Pancreas (tissue), 10 donors: Measurements from ENCODE around the gene RUBCN. TPM values are rescaled to one million over a fixed set of nuclear protein-coding genes. Genes with fewer than 3 reads are reported as not detected.

Experiments used
- ATAC-seq, 4 donors: fragments of 200-7000 bp; cut with Tn5 transposase; one replicate each; pipeline versions ENCODE4 v1.8.0 to v1.9.1; 2020; ENCODE audit warnings: mild to moderate bottlenecking in 4 of 4, moderate library complexity in 4 of 4
- DNase-seq, 6 donors: peaks; one replicate each; pipeline ENCODE4 v3.0.0-alpha.2; 2020
- FAIRE-seq: peaks from 2 replicates; lab custom pipeline; 2012; peaks lifted over from hg19 to GRCh38; lab: Jason Lieb, UNC
- H3K27ac ChIP-seq, 4 donors: fragments of 200-600 bp; sonication (generic); 1 replicate in 3 of 4; 2 replicates in 1 of 4; pipeline versions ENCODE4 v1.5.0 to v1.8.0; 2020
- H3K27me3 ChIP-seq, 4 donors: fragments of 200-600 bp; one replicate each; pipeline ENCODE4 v1.8.0; 2021
- H3K36me3 ChIP-seq, 3 donors: fragments of 200-600 bp; sonication (generic) in 1 of 3; one replicate each; pipeline versions ENCODE4 v1.5.0 to v1.8.0; 2020 to 2021
- H3K4me1 ChIP-seq, 3 donors: fragments of 200-600 bp; one replicate each; pipeline ENCODE4 v1.8.0; 2021
- H3K4me3 ChIP-seq, 4 donors: fragments of 200-600 bp; sonication (generic) in 2 of 4; one replicate each; pipeline versions ENCODE4 v1.5.0 to v1.8.0; 2020 to 2021
- H3K9me3 ChIP-seq, 4 donors: fragments of 200-600 bp; one replicate each; pipeline ENCODE4 v1.8.0; 2021
- WGBS, 2 donors: extraction: QIAGEN DNeasy Blood & Tissue Kit; methylation state at CpG; one replicate each; pipeline ENCODE4 v1.1.7; 2013; 5-methylcytosine and 5-hydroxymethylcytosine counted together
- intact Hi-C, 3 donors: fragments of 100-400 bp; cut with DNase I; formaldehyde crosslinking; loops; one replicate each; pipeline versions ENCODE4 v1.11.1 to v1.14.2; 2022
- polyA plus RNA-seq, 2 donors: library from polyadenylated mRNA; stranded (reverse); fragments of 200-250 nt; gene quantifications; one replicate each; pipeline ENCODE4 v1.2.3, GENCODE V29; 2013
- total RNA-seq, 6 donors: library from RNA; stranded (reverse); fragmentation: NEBNext Ultra II Directional in 4 of 6; extraction: Animal tissue kit (Norgen Biotek cat#: 25700) in 4 of 6; gene quantifications; one replicate each; pipeline versions ENCODE4 v1.2.1 to v1.2.4, GENCODE V29; 2021 to 2023
- TF ChIP-seq, protein P1 (sequence below), 4 donors: fragments of 200-600 bp; sonication (generic) in 3 of 4; IDR thresholded peaks; one replicate each; pipeline versions ENCODE4 v1.5.0 to v1.8.0; 2021; ENCODE audit warnings: antibody characterized with exemption in 4 of 4
- donor health status: healthy with polysubstance abuse.
- donor health status: DM: no; HTN: no; CAD: no; lungs with moderate emphysema.
- donor health status: DM: no; HTN: no; CAD: no.
- donor health status: control.
- donor health status: control.
- donor health status: Bipolar disorder and iron deficiency.
- donor health status: DM: yes; HTN: yes; CAD: no.
- donor health status: DM: no; HTN: no; CAD: no.
- donor health status: DM: no; HTN: no; CAD: no.
- donor health status: DM: yes; HTN: yes; CAD: no.

The RUBCN gene
- total and polyA plus RNA-seq, 8 donors, result 8.6 to 14.1 (median 13.0) TPM

DNA sequence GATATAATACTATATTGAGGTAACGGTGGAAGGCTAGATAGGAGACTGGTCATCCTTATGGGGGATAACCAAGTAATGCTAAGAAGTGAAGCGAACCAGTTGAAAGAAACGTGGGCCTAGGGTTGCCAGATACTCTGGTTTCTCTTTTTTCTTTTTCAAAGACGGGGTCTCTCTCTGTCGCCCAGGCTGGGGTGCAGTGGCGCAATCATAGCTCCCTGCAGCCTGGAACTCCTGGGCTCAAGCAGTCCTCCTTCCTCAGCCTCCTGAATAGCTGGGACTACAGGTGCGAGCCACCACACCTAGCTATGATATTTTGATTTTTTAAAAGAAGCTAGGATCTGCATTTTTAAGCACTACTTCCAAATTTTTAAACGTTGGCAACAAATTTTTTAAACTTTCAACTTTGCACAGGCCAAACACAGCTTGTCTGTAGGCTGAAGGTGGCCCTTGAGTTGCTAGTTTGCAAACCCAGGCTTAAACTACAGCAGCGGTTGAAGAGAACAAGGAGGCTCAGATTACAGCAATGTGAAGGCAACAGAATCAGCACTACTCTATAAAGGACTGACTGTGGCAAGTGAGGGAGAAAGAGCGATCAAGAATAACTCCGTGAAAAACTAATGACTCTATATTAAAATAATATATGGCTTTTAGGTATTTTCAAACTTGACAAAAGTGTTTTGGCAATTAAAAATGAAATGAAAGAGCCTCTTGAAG lies 1.2 kb upstream of the RUBCN start:
- H3K4me1 ChIP-seq, result peaks cover 0 to 5% (median 0%) of the 10 kb centered on the region in 3 donors
- intact Hi-C loops, result no loop called here
- WGBS, 2 donors, result 56 to 67% methylated on average over 11 of the region's 11 CpGs
- H3K9me3 ChIP-seq, result no peaks in the 10 kb centered on the region
- no peak for ATAC-seq
- H3K4me3 ChIP-seq, result peak overlapping the region in 2 of 4 donors; percentile 74 to 84
- H3K36me3 ChIP-seq, result no peaks in the 10 kb centered on the region
- TF ChIP-seq, protein P1, sequence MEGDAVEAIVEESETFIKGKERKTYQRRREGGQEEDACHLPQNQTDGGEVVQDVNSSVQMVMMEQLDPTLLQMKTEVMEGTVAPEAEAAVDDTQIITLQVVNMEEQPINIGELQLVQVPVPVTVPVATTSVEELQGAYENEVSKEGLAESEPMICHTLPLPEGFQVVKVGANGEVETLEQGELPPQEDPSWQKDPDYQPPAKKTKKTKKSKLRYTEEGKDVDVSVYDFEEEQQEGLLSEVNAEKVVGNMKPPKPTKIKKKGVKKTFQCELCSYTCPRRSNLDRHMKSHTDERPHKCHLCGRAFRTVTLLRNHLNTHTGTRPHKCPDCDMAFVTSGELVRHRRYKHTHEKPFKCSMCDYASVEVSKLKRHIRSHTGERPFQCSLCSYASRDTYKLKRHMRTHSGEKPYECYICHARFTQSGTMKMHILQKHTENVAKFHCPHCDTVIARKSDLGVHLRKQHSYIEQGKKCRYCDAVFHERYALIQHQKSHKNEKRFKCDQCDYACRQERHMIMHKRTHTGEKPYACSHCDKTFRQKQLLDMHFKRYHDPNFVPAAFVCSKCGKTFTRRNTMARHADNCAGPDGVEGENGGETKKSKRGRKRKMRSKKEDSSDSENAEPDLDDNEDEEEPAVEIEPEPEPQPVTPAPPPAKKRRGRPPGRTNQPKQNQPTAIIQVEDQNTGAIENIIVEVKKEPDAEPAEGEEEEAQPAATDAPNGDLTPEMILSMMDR (IDR thresholded peaks at IDR 0.05), result no peak
- FAIRE-seq, result no peak
- H3K27ac ChIP-seq, result peak overlapping the region in 2 of 4 donors; percentile 80 to 81
- no peaks in the 10 kb centered on the region for H3K27me3 ChIP-seq
- DNase-seq, result no peak

DNA sequence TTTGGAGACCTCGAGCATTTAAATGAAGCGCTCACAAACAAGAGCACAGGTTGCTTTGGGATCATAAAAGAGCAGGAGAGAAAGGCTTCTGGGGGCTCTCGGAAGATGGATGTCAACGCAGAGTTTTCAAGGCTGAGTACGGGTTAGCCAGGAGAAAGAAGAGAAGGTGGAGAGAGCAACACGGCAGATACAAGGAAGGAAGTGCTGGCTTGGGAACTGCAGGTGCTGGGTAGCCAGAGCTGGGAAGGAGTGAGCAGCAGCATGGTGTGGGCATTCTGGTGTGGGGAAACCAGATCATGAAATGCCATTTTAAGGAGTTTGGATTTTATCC lies 580 bp upstream of the RUBCN start:
- DNase-seq (no peak), FAIRE-seq (no peak), ATAC-seq (peak in 3 of 4 donors; percentile 17 to 44 (median 43))
- WGBS, 2 donors, result 0 to 1% methylated on average over 6 of the region's 6 CpGs
- peak overlapping the region; percentile 42 to 81 (median 64) for H3K27ac ChIP-seq
- H3K4me3 ChIP-seq, result peak overlapping the region; percentile 74 to 95 (median 89)
- no peaks in the 10 kb centered on the region for H3K36me3 ChIP-seq
- TF ChIP-seq, protein P1 (IDR thresholded peaks at IDR 0.05), result no peak
- peaks cover 0 to 5% (median 0%) of the 10 kb centered on the region in 3 donors for H3K4me1 ChIP-seq
- intact Hi-C loops, result no loop called here
- H3K27me3 ChIP-seq, result no peaks in the 10 kb centered on the region
- no peaks in the 10 kb centered on the region for H3K9me3 ChIP-seq

DNA sequence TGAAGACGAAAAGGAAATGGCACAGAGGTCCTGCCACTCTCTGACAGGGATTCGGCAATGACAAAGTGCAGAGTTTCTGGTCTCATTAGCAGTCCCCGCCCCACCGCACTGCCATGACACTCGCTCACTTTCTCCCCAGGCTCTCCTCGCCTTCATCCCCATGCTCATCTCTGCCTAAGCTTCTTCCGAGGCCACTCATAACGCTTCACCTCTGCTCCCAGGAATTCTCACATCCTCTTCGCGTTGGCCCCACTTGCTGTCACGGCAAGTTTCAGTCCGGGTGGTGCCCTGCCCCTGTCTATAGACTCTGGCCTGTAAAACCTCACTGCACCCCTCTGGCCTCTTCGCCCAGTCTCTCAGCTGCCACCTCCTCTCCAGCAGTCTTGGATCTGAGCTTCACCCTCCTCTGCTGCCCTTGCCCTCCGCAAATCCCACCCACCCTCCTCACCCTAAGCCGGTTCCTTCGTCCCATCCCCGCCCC lies 654 bp downstream of the RUBCN start:
- ATAC-seq (peak; percentile 7 to 16 (median 12)), FAIRE-seq (no peak), DNase-seq (peak in 1 of 6 donors; percentile 19)
- no peaks in the 10 kb centered on the region for H3K36me3 ChIP-seq
- peak overlapping the region in 3 of 4 donors; percentile 59 to 81 (median 80) for H3K27ac ChIP-seq
- peaks cover 0 to 5% (median 0%) of the 10 kb centered on the region in 3 donors for H3K4me1 ChIP-seq
- TF ChIP-seq, protein P1 (IDR thresholded peaks at IDR 0.05), result no peak
- WGBS, 2 donors, result 0 to 1% methylated on average over 16 to 17 of the region's 17 CpGs
- peak overlapping the region; percentile 74 to 95 (median 89) for H3K4me3 ChIP-seq
- intact Hi-C loops, result no loop called here
- H3K9me3 ChIP-seq, result no peaks in the 10 kb centered on the region
- H3K27me3 ChIP-seq, result no peaks in the 10 kb centered on the region

DNA sequence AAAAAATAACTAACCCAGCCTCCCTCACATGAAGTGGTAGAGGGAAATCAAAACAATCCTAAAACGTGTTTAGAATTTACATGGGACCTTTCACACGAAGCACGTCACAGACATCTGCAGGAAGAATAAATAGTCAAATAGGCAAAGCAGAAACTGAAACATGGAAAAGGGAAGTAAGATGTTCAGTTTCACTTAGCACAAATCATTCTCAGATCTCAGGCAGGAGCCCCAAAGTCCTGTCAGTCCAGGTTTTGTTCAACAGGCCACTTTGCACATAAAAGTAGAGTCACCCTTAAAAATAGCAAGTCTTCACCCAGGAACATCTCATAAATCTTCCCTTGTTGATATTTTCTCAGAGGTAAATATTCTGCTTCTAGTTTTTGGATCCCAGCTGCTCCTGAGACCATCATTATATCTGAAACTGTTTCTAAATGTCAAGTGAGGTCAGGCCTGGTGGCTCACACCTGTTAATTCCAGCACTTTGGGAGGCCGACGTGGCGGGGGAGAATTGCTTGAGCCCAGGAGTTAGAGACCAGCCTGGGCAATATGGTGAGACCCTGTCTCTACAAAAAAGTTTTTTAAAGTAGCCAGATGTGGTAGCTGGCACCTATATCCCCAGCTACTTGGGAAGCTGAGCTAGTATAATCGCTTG lies 1.9 kb downstream of the RUBCN start:
- DNase-seq, result no peak
- no peaks in the 10 kb centered on the region for H3K9me3 ChIP-seq
- no peaks in the 10 kb centered on the region for H3K27me3 ChIP-seq
- H3K27ac ChIP-seq, result peak overlapping the region in 1 of 4 donors; percentile 27
- no peak for FAIRE-seq
- no peaks in the 10 kb centered on the region for H3K36me3 ChIP-seq
- H3K4me3 ChIP-seq, result no peak overlapping the region
- 88 to 92% methylated on average over 7 of the region's 7 CpGs for WGBS, 2 donors
- ATAC-seq, result no peak
- peaks cover 0 to 5% (median 0%) of the 10 kb centered on the region in 3 donors for H3K4me1 ChIP-seq
- intact Hi-C loops, result no loop called here
- TF ChIP-seq, protein P1 (IDR thresholded peaks at IDR 0.05), result no peak
